IPS-20b (cell line): ENCODE data around the gene ZNF576.
"Not testable (repeated sequence)": the region's sequence is repeated elsewhere in the genome, so short reads cannot be mapped to it uniquely, and the experiment has no call there.

Source experiments
- H3K27ac ChIP-seq: one replicate; pipeline ENCODE4 v1.5.1; 2013; ENCODE audit warnings: low read length
- H3K27me3 ChIP-seq: 2 replicates; pipeline ENCODE4 v1.6.1; 2013; ENCODE audit warnings: mild to moderate bottlenecking, low read length, inconsistent platforms; ENCODE audit not compliant: insufficient read depth
- H3K36me3 ChIP-seq: 2 replicates; pipeline ENCODE4 v1.6.1; 2013; ENCODE audit warnings: low read depth, mild to moderate bottlenecking, inconsistent platforms, low read length, moderate library complexity; ENCODE audit not compliant: insufficient read depth
- H3K4me1 ChIP-seq: 2 replicates; pipeline ENCODE4 v1.6.1; 2013; ENCODE audit warnings: mild to moderate bottlenecking, control low read depth, inconsistent platforms, low read length, moderate library complexity; ENCODE audit not compliant: insufficient read depth
- H3K4me3 ChIP-seq: 2 replicates; pipeline ENCODE4 v1.5.1; 2013; ENCODE audit warnings: mild to moderate bottlenecking, low read length, inconsistent platforms
- H3K9ac ChIP-seq: 2 replicates; pipeline ENCODE4 v1.6.1; 2013; ENCODE audit warnings: low read depth, mild to moderate bottlenecking, inconsistent platforms, low read length, moderate library complexity
- H3K9me3 ChIP-seq: 2 replicates; pipeline ENCODE4 v1.6.1; 2013; ENCODE audit warnings: mild to moderate bottlenecking, low read depth, low read length, inconsistent platforms; ENCODE audit not compliant: insufficient read depth

Gene ZNF576

DNA sequence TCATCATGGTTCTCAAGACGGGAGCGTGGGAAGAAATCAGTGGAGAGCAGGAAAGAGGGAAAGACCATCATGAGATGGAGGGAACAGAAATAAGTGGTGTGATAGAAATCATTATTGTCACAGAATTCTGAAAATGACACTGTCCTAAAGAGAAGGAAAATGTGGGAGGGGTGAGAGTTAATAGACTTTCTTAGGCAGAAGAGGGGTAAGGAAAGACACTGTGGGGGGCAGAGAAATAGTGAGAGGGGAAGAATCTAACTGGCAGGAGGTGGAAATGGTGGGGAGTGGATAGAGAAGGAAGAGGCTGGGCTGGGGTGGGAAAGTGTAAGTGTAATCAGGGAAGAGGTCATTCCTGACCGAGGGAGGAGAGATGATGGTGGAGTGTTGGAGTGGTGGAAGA lies 17.6 kb upstream of the ZNF576 start:
- H3K4me1 ChIP-seq = peaks cover 3% of the 10 kb centered on the region; the same call in 1 of the 2 replicates
- no peaks in the 10 kb centered on the region for H3K9me3 ChIP-seq
- H3K9ac ChIP-seq = no peak overlapping the region
- no peak overlapping the region for H3K27ac ChIP-seq
- H3K36me3 ChIP-seq = no peaks in the 10 kb centered on the region
- no peaks in the 10 kb centered on the region for H3K27me3 ChIP-seq
- H3K4me3 ChIP-seq = no peak overlapping the region

- no peak overlapping the region for H3K27ac ChIP-seq
- peak overlapping the region; percentile 81; the same call in 1 of the 2 replicates for H3K4me3 ChIP-seq
- H3K9ac ChIP-seq = peak overlapping the region; percentile 93; the same call in 1 of the 2 replicates
- H3K4me1 ChIP-seq = no peaks in the 10 kb centered on the region; the same call in 1 of the 2 replicates
- no peaks in the 10 kb centered on the region for H3K27me3 ChIP-seq
- H3K9me3 ChIP-seq = no peaks in the 10 kb centered on the region
- H3K36me3 ChIP-seq = peaks cover 3% of the 10 kb centered on the region; the same call in 1 of the 2 replicates
Observed at GRCh38 chr19:43581467-43581866, 14.9 kb upstream of the ZNF576 start.

GRCh38 chr19:43582495-43582894 lies 13.9 kb upstream of the ZNF576 start:
- Histone ChIP-seq H3K9me3 (no peaks in the 10 kb centered on the region), H3K9ac (no peak overlapping the region), H3K36me3 (peaks cover 6% of the 10 kb centered on the region; the same call in 1 of the 2 replicates), H3K27ac (no peak overlapping the region), H3K4me1 (no peaks in the 10 kb centered on the region; the same call in 1 of the 2 replicates), H3K27me3 (no peaks in the 10 kb centered on the region), H3K4me3 (no peak overlapping the region)

DNA sequence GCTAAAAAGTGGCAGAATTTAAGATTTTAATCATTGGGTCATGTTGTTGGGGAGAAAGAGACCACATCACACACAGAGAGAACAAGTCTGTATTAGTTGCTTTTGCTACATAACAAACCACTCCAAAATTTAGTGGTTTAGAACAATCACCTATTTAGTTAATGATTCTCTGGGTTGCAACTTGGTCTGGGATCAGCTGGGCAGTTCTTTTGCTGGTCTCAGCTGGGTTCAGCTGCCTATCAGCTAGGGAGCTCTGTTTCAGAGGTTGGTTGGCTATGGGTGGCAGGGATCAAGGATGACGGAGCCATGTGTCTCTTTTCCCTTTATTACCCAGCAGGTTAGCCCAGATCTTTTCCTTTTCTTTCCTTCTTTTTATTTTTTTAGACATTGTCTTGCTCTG lies 11.9 kb upstream of the ZNF576 start:
- Histone ChIP-seq H3K27ac (no peak overlapping the region), H3K9ac (no peak overlapping the region), H3K36me3 (peaks cover 6% of the 10 kb centered on the region; the same call in 1 of the 2 replicates), H3K4me1 (no peaks in the 10 kb centered on the region; the same call in 1 of the 2 replicates), H3K4me3 (no peak overlapping the region), H3K9me3 (no peaks in the 10 kb centered on the region), H3K27me3 (no peaks in the 10 kb centered on the region)

GRCh38 chr19:43586346-43586745 lies 10.0 kb upstream of the ZNF576 start:
- Histone ChIP-seq H3K27ac (no peak overlapping the region), H3K9me3 (no peaks in the 10 kb centered on the region), H3K4me1 (no peaks in the 10 kb centered on the region), H3K9ac (no peak overlapping the region), H3K36me3 (peaks cover 20% of the 10 kb centered on the region; the same call in 1 of the 2 replicates), H3K4me3 (no peak overlapping the region), H3K27me3 (no peaks in the 10 kb centered on the region)

- not testable (repeated sequence) for H3K4me1 ChIP-seq, H3K9me3 ChIP-seq, H3K9ac ChIP-seq, H3K4me3 ChIP-seq, H3K27me3 ChIP-seq, H3K27ac ChIP-seq
- peaks cover 21% of the 10 kb centered on the region; the same call in 1 of the 2 replicates for H3K36me3 ChIP-seq
Observed at GRCh38 chr19:43587029-43587428, 9.4 kb upstream of the ZNF576 start.

GRCh38 chr19:43589277-43589676 lies 7.1 kb upstream of the ZNF576 start:
- peaks cover 38% of the 10 kb centered on the region for H3K36me3 ChIP-seq
- no peak overlapping the region for H3K9ac ChIP-seq
- H3K9me3 ChIP-seq = no peaks in the 10 kb centered on the region
- H3K27ac ChIP-seq = no peak overlapping the region
- no peaks in the 10 kb centered on the region for H3K27me3 ChIP-seq
- H3K4me3 ChIP-seq = no peak overlapping the region
- no peaks in the 10 kb centered on the region for H3K4me1 ChIP-seq

- peaks cover 39% of the 10 kb centered on the region for H3K36me3 ChIP-seq
- H3K4me3 ChIP-seq = no peak overlapping the region
- H3K27ac ChIP-seq = no peak overlapping the region
- H3K9ac ChIP-seq = no peak overlapping the region
- H3K9me3 ChIP-seq = no peaks in the 10 kb centered on the region
- H3K27me3 ChIP-seq = no peaks in the 10 kb centered on the region
- no peaks in the 10 kb centered on the region for H3K4me1 ChIP-seq
Observed at GRCh38 chr19:43589678-43590077, 6.7 kb upstream of the ZNF576 start.

DNA sequence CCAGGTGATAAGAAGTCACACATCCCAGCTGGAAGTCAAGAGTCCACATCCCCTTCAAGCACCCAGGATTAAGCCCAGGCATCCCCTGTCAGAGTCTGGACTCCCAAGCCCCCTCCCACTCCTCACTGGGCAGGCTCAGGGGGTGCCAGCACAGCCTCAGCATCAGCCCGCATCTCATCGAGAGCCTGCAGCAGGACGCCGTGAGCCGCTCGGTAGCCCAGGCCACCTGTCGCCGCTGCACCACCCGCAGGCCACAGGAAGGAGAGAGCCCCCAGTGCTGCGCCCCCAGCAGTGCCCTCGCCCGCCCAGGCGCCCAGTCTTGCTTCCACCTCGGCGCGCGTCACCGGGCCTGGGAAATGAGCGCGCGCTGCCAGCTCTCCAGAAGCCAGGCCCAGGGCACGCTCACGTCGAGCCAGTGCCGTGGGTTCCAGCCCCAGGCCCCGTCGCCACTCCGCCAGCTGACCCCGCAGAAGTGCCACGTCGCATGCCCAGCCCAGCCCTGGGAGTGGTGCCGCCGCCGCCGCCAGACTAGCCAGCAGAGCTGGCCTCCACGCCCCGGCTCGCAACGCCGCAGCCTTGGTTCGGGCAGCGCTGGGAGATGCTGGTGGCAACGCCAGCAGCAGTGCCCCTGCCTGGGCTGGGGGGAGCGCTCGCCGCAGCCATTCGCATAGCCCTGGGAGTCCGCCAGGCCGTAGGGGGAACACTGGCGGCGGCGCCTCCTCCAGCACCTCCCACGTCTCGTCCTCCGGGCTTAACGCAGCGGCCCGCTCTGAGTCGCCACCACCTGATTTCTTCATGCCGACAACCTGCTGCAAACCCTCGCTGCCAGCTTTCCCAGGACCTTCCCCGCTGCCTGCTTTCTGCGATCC lies 4.3 kb upstream of the ZNF576 start:
- H3K9ac ChIP-seq = no peak overlapping the region
- H3K9me3 ChIP-seq = no peaks in the 10 kb centered on the region
- peaks cover 33% of the 10 kb centered on the region for H3K36me3 ChIP-seq
- peaks cover 2% of the 10 kb centered on the region; the same call in 1 of the 2 replicates for H3K4me1 ChIP-seq
- no peaks in the 10 kb centered on the region for H3K27me3 ChIP-seq
- no peak overlapping the region for H3K4me3 ChIP-seq
- no peak overlapping the region for H3K27ac ChIP-seq

- no peak overlapping the region for H3K9ac ChIP-seq
- H3K36me3 ChIP-seq = peaks cover 35% of the 10 kb centered on the region
- no peaks in the 10 kb centered on the region for H3K9me3 ChIP-seq
- no peaks in the 10 kb centered on the region for H3K27me3 ChIP-seq
- H3K4me1 ChIP-seq = peaks cover 7% of the 10 kb centered on the region; the same call in 1 of the 2 replicates
- no peak overlapping the region for H3K4me3 ChIP-seq
- H3K27ac ChIP-seq = no peak overlapping the region
Observed at GRCh38 chr19:43592800-43593350, 3.5 kb upstream of the ZNF576 start.

- H3K36me3 ChIP-seq = peaks cover 48% of the 10 kb centered on the region
Observed at GRCh38 chr19:43594081-43594697, 2.2 kb upstream of the ZNF576 start.

More at GRCh38 chr19:43594081-43594697, 2.2 kb upstream of the ZNF576 start:
- Histone ChIP-seq H3K9ac (no peak overlapping the region), H3K9me3 (no peaks in the 10 kb centered on the region), H3K4me3 (peak overlapping the region; percentile 97; the same call in 1 of the 2 replicates), H3K4me1 (peaks cover 7% of the 10 kb centered on the region; the same call in 1 of the 2 replicates), H3K27me3 (no peaks in the 10 kb centered on the region), H3K27ac (no peak overlapping the region)
